ENCODE results near the gene P2RX4. TPM values are rescaled to one million over a fixed set of nuclear protein-coding genes. Genes with fewer than 3 reads are reported as not detected.
A peak's percentile ranks its signal among the peaks of the same experiment; 100 is the strongest.
"Not testable (repeated sequence)": the region's sequence is repeated elsewhere in the genome, so short reads cannot be mapped to it uniquely, and the experiment has no call there.

The P2RX4 gene
- total RNA-seq, 2 donors from 2014 or later = 42.3 to 50.4 TPM

DNA sequence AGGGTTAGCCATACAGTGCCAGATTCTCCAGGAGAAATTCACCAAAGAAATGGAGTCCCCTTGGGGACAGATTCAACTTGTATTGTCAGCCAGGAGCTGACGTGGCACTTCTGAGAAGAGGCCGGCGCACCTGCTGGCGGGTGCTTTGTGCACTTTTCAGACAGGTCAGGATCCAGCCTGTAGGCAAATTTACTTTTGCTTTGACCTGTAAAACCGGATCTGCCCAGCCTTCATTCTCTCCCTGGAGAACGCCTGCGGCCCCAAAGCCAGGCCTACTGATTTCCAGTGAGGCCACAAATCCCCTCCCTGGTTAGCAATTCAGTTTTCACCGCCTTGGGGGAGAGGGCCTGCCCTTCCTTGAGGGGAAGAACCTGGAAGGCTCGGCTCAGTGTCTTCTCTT is 17.4 kb downstream of the P2RX4 start:
- peaks cover 14% of the 10 kb centered on the region for H3K36me3 ChIP-seq
- H3K4me1 ChIP-seq (ENCODE audit: control insufficient read depth in 1 of 2, low read depth in 2 of 2) = peaks cover 0 to 3% of the 10 kb centered on the region in 2 donors
- H3K27me3 ChIP-seq (replicated peaks; ENCODE audit: insufficient read depth) = no peaks in the 10 kb centered on the region
- TF ChIP-seq, protein P1, sequence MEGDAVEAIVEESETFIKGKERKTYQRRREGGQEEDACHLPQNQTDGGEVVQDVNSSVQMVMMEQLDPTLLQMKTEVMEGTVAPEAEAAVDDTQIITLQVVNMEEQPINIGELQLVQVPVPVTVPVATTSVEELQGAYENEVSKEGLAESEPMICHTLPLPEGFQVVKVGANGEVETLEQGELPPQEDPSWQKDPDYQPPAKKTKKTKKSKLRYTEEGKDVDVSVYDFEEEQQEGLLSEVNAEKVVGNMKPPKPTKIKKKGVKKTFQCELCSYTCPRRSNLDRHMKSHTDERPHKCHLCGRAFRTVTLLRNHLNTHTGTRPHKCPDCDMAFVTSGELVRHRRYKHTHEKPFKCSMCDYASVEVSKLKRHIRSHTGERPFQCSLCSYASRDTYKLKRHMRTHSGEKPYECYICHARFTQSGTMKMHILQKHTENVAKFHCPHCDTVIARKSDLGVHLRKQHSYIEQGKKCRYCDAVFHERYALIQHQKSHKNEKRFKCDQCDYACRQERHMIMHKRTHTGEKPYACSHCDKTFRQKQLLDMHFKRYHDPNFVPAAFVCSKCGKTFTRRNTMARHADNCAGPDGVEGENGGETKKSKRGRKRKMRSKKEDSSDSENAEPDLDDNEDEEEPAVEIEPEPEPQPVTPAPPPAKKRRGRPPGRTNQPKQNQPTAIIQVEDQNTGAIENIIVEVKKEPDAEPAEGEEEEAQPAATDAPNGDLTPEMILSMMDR (IDR thresholded peaks at IDR 0.05) = no peak
- DNase-seq (ENCODE audit: low spot score) (no peak), ATAC-seq (ENCODE audit: insufficient number of reproducible peaks, low FRiP score, low read depth) (no peak)
- no peak overlapping the region for H3K4me3 ChIP-seq
- no peak overlapping the region for H3K27ac ChIP-seq
- H3K9me3 ChIP-seq = no peaks in the 10 kb centered on the region

DNA sequence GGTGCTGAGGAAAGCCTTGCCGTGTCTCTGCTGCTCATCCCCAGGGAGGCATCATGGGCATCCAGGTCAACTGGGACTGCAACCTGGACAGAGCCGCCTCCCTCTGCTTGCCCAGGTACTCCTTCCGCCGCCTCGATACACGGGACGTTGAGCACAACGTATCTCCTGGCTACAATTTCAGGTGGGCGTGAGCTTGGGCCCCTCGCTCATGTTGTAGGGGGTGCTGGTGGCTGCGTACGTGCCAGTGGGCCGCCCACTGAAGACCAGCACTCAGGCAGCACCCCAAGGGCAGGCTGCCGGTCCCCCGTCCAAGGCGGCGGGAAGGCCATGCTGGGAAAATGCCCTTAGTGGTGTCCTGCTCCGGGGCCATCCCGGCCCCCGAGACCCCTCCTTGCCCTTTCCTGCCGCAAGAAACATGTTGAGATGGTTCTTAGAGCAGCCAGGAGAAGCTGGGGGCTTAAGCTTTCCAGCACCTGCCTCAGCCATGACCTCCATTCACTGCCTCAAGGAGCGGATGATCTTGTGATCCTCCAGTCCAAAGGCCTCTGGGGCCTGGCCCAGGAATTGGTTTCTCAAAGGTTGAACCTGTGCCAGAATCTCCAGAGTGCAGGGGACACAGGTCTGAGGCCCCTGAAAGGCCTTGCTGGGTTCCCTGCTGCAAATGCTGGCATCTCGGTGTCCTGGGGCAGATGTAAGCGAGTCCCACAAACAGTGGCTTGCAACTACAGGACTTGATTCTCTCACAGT is 19.2 kb downstream of the P2RX4 start:
- no peak for DNase-seq (ENCODE audit: low spot score)
- Histone ChIP-seq H3K4me3 (no peak overlapping the region), H3K9me3 (no peaks in the 10 kb centered on the region), H3K27ac (no peak overlapping the region), H3K36me3 (peaks cover 25% of the 10 kb centered on the region), H3K4me1 (ENCODE audit: control insufficient read depth in 1 of 2, low read depth in 2 of 2) (peaks cover 0 to 3% of the 10 kb centered on the region in 2 donors), H3K27me3 (replicated peaks; ENCODE audit: insufficient read depth) (no peaks in the 10 kb centered on the region)
- no peak for ATAC-seq (ENCODE audit: insufficient number of reproducible peaks, low FRiP score, low read depth)
- TF ChIP-seq, protein P1 (IDR thresholded peaks at IDR 0.05) = no peak

DNA sequence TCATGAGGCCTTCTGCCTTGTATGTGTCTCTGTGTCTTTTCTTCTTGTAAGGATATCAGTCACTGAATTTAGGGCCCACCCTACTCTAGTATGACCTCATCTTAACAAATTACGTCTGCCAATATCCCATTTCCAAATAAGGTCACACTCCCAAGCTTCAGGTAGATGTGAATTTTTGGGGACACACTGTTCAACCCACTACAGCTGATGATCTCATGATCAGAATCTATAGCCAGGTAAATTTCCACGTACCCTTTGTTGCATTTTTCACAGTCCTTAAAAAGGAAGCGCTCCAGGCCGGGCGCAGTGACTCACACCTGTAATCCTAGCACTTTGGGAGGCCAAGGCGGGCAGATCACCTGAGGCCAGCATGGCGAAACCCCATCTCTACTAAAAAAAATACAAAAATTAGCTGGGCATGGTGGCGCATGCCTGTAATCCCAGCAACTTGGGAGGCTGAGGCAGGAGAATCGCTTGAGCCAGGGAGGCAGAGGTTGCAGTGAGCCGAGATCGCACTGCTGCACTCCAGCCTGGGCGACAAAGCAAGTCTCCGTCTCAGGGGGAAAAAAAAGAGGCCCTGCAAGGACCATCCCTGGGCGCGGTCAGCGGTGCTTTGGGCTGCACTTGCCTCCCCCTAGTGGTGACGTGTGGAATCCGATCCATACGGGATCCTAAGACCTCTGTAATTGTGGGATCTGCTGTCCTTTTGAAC is 20.1 kb downstream of the P2RX4 start:
- H3K36me3 ChIP-seq = peaks cover 25% of the 10 kb centered on the region
- H3K27me3 ChIP-seq (replicated peaks; ENCODE audit: insufficient read depth); H3K4me3 ChIP-seq; H3K27ac ChIP-seq; ATAC-seq (ENCODE audit: insufficient number of reproducible peaks, low FRiP score, low read depth); H3K9me3 ChIP-seq; DNase-seq (ENCODE audit: low spot score); H3K4me1 ChIP-seq (ENCODE audit: control insufficient read depth in 1 of 2, low read depth in 2 of 2): not testable (repeated sequence)
- TF ChIP-seq, protein P1 (IDR thresholded peaks at IDR 0.05) = peak; percentile 88

DNA sequence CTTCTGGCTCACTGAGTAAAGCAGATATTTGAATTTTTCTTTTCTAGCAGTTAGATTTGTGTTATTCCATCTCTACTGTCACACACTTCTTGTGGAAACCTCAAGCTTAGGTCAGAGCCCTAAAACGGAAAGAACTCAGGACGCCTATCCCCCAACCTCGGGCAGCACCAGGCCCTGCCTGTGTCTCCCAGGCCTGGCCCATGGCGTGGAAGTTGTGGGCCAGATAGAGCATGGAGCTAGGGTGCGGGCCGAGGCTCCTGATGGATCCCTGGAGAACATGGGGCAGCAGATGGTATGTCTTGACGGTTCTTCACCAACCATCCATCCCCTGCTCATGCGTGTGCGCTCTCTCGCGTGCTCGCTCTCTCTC is 20.6 kb downstream of the P2RX4 start:
- TF ChIP-seq, protein P1 (IDR thresholded peaks at IDR 0.05) = no peak
- peaks cover 25% of the 10 kb centered on the region for H3K36me3 ChIP-seq

DNA sequence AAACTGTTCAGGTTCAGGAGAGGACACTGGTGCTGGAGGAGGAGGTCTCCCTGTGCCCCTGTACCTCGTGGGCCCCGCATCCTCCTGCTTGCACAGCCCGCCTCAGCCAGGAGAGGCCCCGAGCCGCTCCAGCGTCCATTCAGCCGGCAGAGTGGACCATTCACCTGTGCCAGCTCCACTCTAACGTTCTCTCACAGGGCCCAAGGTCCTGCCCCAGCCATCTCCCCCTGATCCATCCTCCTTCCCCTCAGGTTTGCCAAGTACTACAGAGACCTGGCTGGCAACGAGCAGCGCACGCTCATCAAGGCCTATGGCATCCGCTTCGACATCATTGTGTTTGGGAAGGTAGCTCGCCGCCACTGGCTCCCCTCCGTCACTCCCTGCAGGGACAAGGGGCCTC is 22.2 kb downstream of the P2RX4 start:
- no peak for DNase-seq (ENCODE audit: low spot score)
- TF ChIP-seq, protein P1 (IDR thresholded peaks at IDR 0.05) = no peak
- Histone ChIP-seq H3K36me3 (peaks cover 25% of the 10 kb centered on the region), H3K9me3 (no peaks in the 10 kb centered on the region), H3K4me1 (ENCODE audit: control insufficient read depth in 1 of 2, low read depth in 2 of 2) (peaks cover 0 to 3% of the 10 kb centered on the region in 2 donors), H3K27me3 (replicated peaks; ENCODE audit: insufficient read depth) (no peaks in the 10 kb centered on the region), H3K27ac (no peak overlapping the region), H3K4me3 (no peak overlapping the region)
- ATAC-seq (ENCODE audit: insufficient number of reproducible peaks, low FRiP score, low read depth) = no peak

More for the DNA sequence above, 20.6 kb downstream of the P2RX4 start:
- no peak for ATAC-seq (ENCODE audit: insufficient number of reproducible peaks, low FRiP score, low read depth)
- no peaks in the 10 kb centered on the region for H3K9me3 ChIP-seq
- no peaks in the 10 kb centered on the region for H3K27me3 ChIP-seq (replicated peaks; ENCODE audit: insufficient read depth)
- no peak overlapping the region for H3K27ac ChIP-seq
- no peak overlapping the region for H3K4me3 ChIP-seq
- H3K4me1 ChIP-seq (ENCODE audit: control insufficient read depth in 1 of 2, low read depth in 2 of 2) = peaks cover 0 to 3% of the 10 kb centered on the region in 2 donors
- DNase-seq (ENCODE audit: low spot score) = no peak
